ENCODE data around the gene ZNF829. TPM values are rescaled to one million over a fixed set of nuclear protein-coding genes. Genes with fewer than 3 reads are reported as not detected.

Gene ZNF829
- total RNA-seq, 1 experiment from 2014 or later: 6.4 TPM

GRCh38 chr19:36894849-36895383, 21.2 kb downstream of the ZNF829 start:
- Mint-ChIP-seq H3K4me1 (no peaks in the 10 kb centered on the region), H3K27me3 (ENCODE audit: low read depth) (peaks cover 9% of the 10 kb centered on the region; the same call in 1 of the 2 replicates), H3K9me3 (peaks cover 84% of the 10 kb centered on the region), H3K4me3 (no peak overlapping the region), H3K27ac (no peak overlapping the region), H3K36me3 (peaks cover 94% of the 10 kb centered on the region)
- TF ChIP-seq ATF3 (CRISPR knock-in tag; conservative IDR thresholded peaks at IDR 0.05) (no peak), ZNF396 (CRISPR knock-in tag; IDR thresholded peaks at IDR 0.05; ENCODE audit: borderline replicate concordance) (no peak), ATF6 (CRISPR knock-in tag; IDR thresholded peaks at IDR 0.05) (no peak)
- ChIA-PET POLR2A (no interaction called here), CTCF (no interaction called here)
- DNase-seq (ENCODE audit: low spot score): no peak
- ATAC-seq: no peak

GRCh38 chr19:36891768-36892357, 24.2 kb downstream of the ZNF829 start:
- peaks cover 9% of the 10 kb centered on the region; the same call in 1 of the 2 replicates for H3K27me3 Mint-ChIP-seq (ENCODE audit: low read depth)
- ATAC-seq: no peak

GRCh38 chr19:36876993-36877938, 38.8 kb downstream of the ZNF829 start:
- DNase-seq (ENCODE audit: low spot score) (no peak), ATAC-seq (no peak)
- Mint-ChIP-seq H3K27me3 (ENCODE audit: low read depth) (peaks cover 7% of the 10 kb centered on the region), H3K9me3 (peaks cover 65% of the 10 kb centered on the region), H3K4me1 (no peaks in the 10 kb centered on the region), H3K36me3 (peaks cover 79% of the 10 kb centered on the region), H3K4me3 (no peak overlapping the region), H3K27ac (no peak overlapping the region)
- POLR2A ChIA-PET: no interaction called here
- CTCF ChIA-PET: no interaction called here
- TF ChIP-seq ATF6 (CRISPR knock-in tag; IDR thresholded peaks at IDR 0.05) (no peak), ZNF281 (CRISPR knock-in tag; IDR thresholded peaks at IDR 0.05) (no peak), JAZF1 (CRISPR knock-in tag; IDR thresholded peaks at IDR 0.05) (no peak), SMAD3 (CRISPR knock-in tag; IDR thresholded peaks at IDR 0.05; ENCODE audit: borderline replicate concordance) (no peak), KAT7 (CRISPR knock-in tag; IDR thresholded peaks at IDR 0.05; ENCODE audit: borderline replicate concordance) (no peak), IRF2 (CRISPR knock-in tag; IDR thresholded peaks at IDR 0.05; ENCODE audit: borderline replicate concordance, low read depth) (no peak)

More at GRCh38 chr19:36891768-36892357, 24.2 kb downstream of the ZNF829 start:
- POLR2A ChIA-PET: no interaction called here
- Mint-ChIP-seq H3K4me1 (no peaks in the 10 kb centered on the region), H3K9me3 (peaks cover 83% of the 10 kb centered on the region), H3K27ac (no peak overlapping the region), H3K36me3 (peaks cover 90% of the 10 kb centered on the region), H3K4me3 (no peak overlapping the region)
- TF ChIP-seq ATF3 (CRISPR knock-in tag; conservative IDR thresholded peaks at IDR 0.05) (no peak), AFF4 (CRISPR knock-in tag; IDR thresholded peaks at IDR 0.05; ENCODE audit: borderline replicate concordance) (no peak), GRHL2 (CRISPR knock-in tag; IDR thresholded peaks at IDR 0.05; ENCODE audit: insufficient replicate concordance, severe bottlenecking) (no peak), RORB (CRISPR knock-in tag; IDR thresholded peaks at IDR 0.05) (no peak), EMX1 (CRISPR knock-in tag; IDR thresholded peaks at IDR 0.05) (no peak), MXD4 (CRISPR knock-in tag; IDR thresholded peaks at IDR 0.05; ENCODE audit: borderline replicate concordance) (no peak), FOXJ3 (CRISPR knock-in tag; IDR thresholded peaks at IDR 0.05; ENCODE audit: borderline replicate concordance) (no peak)
- DNase-seq (ENCODE audit: low spot score): no peak
- CTCF ChIA-PET: no interaction called here
